ENCODE data around the gene CCNA1. TPM values are rescaled to one million over a fixed set of nuclear protein-coding genes. Genes with fewer than 3 reads are reported as not detected.

The CCNA1 gene
- total and polyA plus RNA-seq, 12 donors = 0.20 to 1.1 (median 0.38) TPM; not detected in 3

- Histone ChIP-seq H3K27me3 (peaks cover 0 to 47% (median 0%) of the 10 kb centered on the region in 7 donors), H3K4me3 (no peak overlapping the region), H3K4me1 (no peaks in the 10 kb centered on the region), H3K27ac (no peak overlapping the region), H3K9me3 (no peaks in the 10 kb centered on the region), H3K36me3 (no peaks in the 10 kb centered on the region)
- 41 to 43% methylated on average over 3 of the region's 3 CpGs for WGBS, 2 donors
- ATAC-seq = no peak
- intact Hi-C loops (cut with DNase I) = loop anchor here in 3 of 10 donors (5.0 kb wide), 1 partner anchor 287 kb away; no protein-coding TSS in a partner anchor
- no peak for DNase-seq
- no peak for TF ChIP-seq CTCF (IDR thresholded peaks at IDR 0.05)
These were observed 18.2 kb downstream of the CCNA1 start for GRCh38 chr13:36450534-36450933.

GRCh38 chr13:36453516-36453915, 21.2 kb downstream of the CCNA1 start:
- no peaks in the 10 kb centered on the region for H3K36me3 ChIP-seq
- no peaks in the 10 kb centered on the region for H3K9me3 ChIP-seq
- ATAC-seq = peak in 4 of 8 donors; percentile 43 to 63 (median 52)
- peaks cover 0 to 28% (median 0%) of the 10 kb centered on the region in 7 donors for H3K27me3 ChIP-seq
- intact Hi-C loops (cut with DNase I) = loop anchor here in 8 of 10 donors (1.0 to 5.0 kb wide), 5 partner anchors 281 to 284 kb away; no protein-coding TSS in a partner anchor
- 61 to 69% methylated on average over 5 of the region's 5 CpGs for WGBS, 2 donors
- peak in 8 of 9 donors; percentile 11 to 58 (median 47) for TF ChIP-seq CTCF (IDR thresholded peaks at IDR 0.05)
- no peaks in the 10 kb centered on the region for H3K4me1 ChIP-seq
- H3K4me3 ChIP-seq = no peak overlapping the region
- H3K27ac ChIP-seq = no peak overlapping the region
- DNase-seq = no peak

- 77 to 89% methylated on average over 1 of the region's 1 CpG for WGBS, 2 donors
- no peak for TF ChIP-seq CTCF (IDR thresholded peaks at IDR 0.05)
- Histone ChIP-seq H3K27ac (no peak overlapping the region), H3K36me3 (no peaks in the 10 kb centered on the region), H3K4me1 (no peaks in the 10 kb centered on the region), H3K4me3 (no peak overlapping the region), H3K9me3 (no peaks in the 10 kb centered on the region), H3K27me3 (peaks cover 0 to 26% (median 0%) of the 10 kb centered on the region in 7 donors)
- no peak for DNase-seq
- no peak for ATAC-seq
- intact Hi-C loops (cut with DNase I) = loop anchor here in 3 of 10 donors (5.0 kb wide), 1 partner anchor 283 kb away; no protein-coding TSS in a partner anchor
These were observed 21.8 kb downstream of the CCNA1 start for GRCh38 chr13:36454121-36454520.

- 61 to 71% methylated on average over 3 of the region's 3 CpGs for WGBS, 2 donors
- TF ChIP-seq CTCF (IDR thresholded peaks at IDR 0.05) = no peak
- H3K27me3 ChIP-seq = peaks cover 0 to 19% (median 0%) of the 10 kb centered on the region in 7 donors
- intact Hi-C loops (cut with DNase I) = loop anchor here in 3 of 10 donors (5.0 kb wide), 1 partner anchor 282 kb away; no protein-coding TSS in a partner anchor
- no peaks in the 10 kb centered on the region for H3K36me3 ChIP-seq
- ATAC-seq (no peak), DNase-seq (no peak)
- H3K4me3 ChIP-seq = no peak overlapping the region
- H3K4me1 ChIP-seq = no peaks in the 10 kb centered on the region
- no peak overlapping the region for H3K27ac ChIP-seq
- H3K9me3 ChIP-seq = no peaks in the 10 kb centered on the region
These were observed 22.7 kb downstream of the CCNA1 start for GRCh38 chr13:36454987-36455386.
